Ishikawa (cell line): ENCODE measurements around the gene LPP.

Experiments
- CEBPB ChIP-seq: IDR thresholded peaks from 2 replicates; pipeline ENCODE4 v1.6.1; 2012
- CREB1 ChIP-seq: IDR thresholded peaks from 2 replicates; pipeline ENCODE4 v1.6.1; 2012; ENCODE audit warnings: low read depth
- EGR1 ChIP-seq: IDR thresholded peaks from 2 replicates; pipeline ENCODE4 v1.6.1; 2012
- EP300 ChIP-seq: IDR thresholded peaks from 2 replicates; pipeline ENCODE4 v1.6.1; 2012; ENCODE audit warnings: borderline replicate concordance
- FOXM1 ChIP-seq: IDR thresholded peaks from 2 replicates; pipeline ENCODE4 v1.6.1; 2012; ENCODE audit warnings: low read depth, borderline replicate concordance
- NFIC ChIP-seq: IDR thresholded peaks from 2 replicates; pipeline ENCODE4 v1.6.1; 2012
- RAD21 ChIP-seq: IDR thresholded peaks from 2 replicates; pipeline ENCODE4 v1.6.1; 2012; ENCODE audit warnings: low read depth
- REST ChIP-seq: IDR thresholded peaks from 2 replicates; pipeline ENCODE4 v1.6.1; 2012; ENCODE audit warnings: low read depth, mild to moderate bottlenecking
- TAF1 ChIP-seq: IDR thresholded peaks from 2 replicates; pipeline ENCODE4 v1.6.1; 2012; ENCODE audit warnings: low read depth, mild to moderate bottlenecking
- TCF12 ChIP-seq: IDR thresholded peaks from 2 replicates; pipeline ENCODE4 v1.6.1; 2012; ENCODE audit warnings: low read depth
- TEAD4 ChIP-seq: IDR thresholded peaks from 2 replicates; pipeline ENCODE4 v1.6.1; 2012
- USF1 ChIP-seq: IDR thresholded peaks from 2 replicates; pipeline ENCODE4 v1.6.1; 2012
- YY1 ChIP-seq: IDR thresholded peaks from 2 replicates; pipeline ENCODE4 v1.6.1; 2012; ENCODE audit warnings: low read depth
- ZBTB7A ChIP-seq: IDR thresholded peaks from 2 replicates; pipeline ENCODE4 v1.6.1; 2012; ENCODE audit warnings: low read depth
- TF ChIP-seq, protein P1 (sequence below): IDR thresholded peaks from 2 replicates; pipeline ENCODE4 v1.6.1; 2012

The LPP gene

GRCh38 chr3:188827103-188827502 is 673.1 kb downstream of the LPP start:
- TF ChIP-seq ZBTB7A (no peak), CEBPB (no peak), REST (no peak), NFIC (no peak), TCF12 (no peak), RAD21 (no peak), EP300 (no peak), EGR1 (no peak)

GRCh38 chr3:188827576-188827975 is 673.6 kb downstream of the LPP start:
- TF ChIP-seq CEBPB = no peak
- no peak for TF ChIP-seq EP300
- no peak for TF ChIP-seq USF1
- no peak for TF ChIP-seq EGR1
- TF ChIP-seq YY1 = no peak
- no peak for TF ChIP-seq FOXM1
- TF ChIP-seq ZBTB7A = no peak
- TF ChIP-seq RAD21 = no peak
- no peak for TF ChIP-seq NFIC
- no peak for TF ChIP-seq TCF12
- TF ChIP-seq REST = no peak

DNA sequence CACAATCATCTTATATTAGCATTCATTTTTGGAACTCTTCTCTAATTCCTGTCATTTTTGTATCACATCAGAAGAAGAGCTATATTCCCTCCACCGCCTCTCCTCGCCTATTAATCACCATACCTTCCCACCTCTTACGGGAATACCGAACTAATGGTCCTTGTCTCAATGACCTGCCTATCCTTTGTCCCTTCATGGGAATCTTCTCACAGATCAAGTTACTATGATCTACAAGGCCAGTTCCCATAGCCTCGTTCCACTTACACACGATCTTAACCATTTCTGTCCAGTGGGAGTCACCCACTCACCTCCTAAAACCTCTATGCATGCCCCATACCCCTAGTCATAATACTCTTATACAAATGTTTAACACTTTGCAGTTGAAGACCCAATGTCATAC is 675.2 kb downstream of the LPP start:
- TF ChIP-seq EGR1 = no peak
- no peak for TF ChIP-seq TCF12
- no peak for TF ChIP-seq CEBPB
- no peak for TF ChIP-seq ZBTB7A
- TF ChIP-seq USF1 = no peak
- TF ChIP-seq REST = no peak
- TF ChIP-seq, protein P1, sequence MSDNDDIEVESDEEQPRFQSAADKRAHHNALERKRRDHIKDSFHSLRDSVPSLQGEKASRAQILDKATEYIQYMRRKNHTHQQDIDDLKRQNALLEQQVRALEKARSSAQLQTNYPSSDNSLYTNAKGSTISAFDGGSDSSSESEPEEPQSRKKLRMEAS = no peak
- no peak for TF ChIP-seq YY1
- no peak for TF ChIP-seq TEAD4
- TF ChIP-seq TAF1 = no peak
- no peak for TF ChIP-seq EP300
- TF ChIP-seq CREB1 = no peak

GRCh38 chr3:188829576-188829975 is 675.6 kb downstream of the LPP start:
- TF ChIP-seq NFIC = no peak

GRCh38 chr3:188830893-188831292 is 676.9 kb downstream of the LPP start:
- TF ChIP-seq, protein P1 = no peak
- TF ChIP-seq REST (no peak), RAD21 (peak; percentile 55), CREB1 (no peak), TEAD4 (no peak), ZBTB7A (no peak), CEBPB (no peak), TCF12 (no peak), TAF1 (no peak)
